ENCODE data around the gene FAM149A.

FAM149A gene

GRCh38 chr4:186205156-186205555, 100.7 kb downstream of the FAM149A start:
- DNase-seq: no peak

- peak; percentile 22 for DNase-seq
Measured at GRCh38 chr4:186216465-186217024, 112.0 kb downstream of the FAM149A start.

DNA sequence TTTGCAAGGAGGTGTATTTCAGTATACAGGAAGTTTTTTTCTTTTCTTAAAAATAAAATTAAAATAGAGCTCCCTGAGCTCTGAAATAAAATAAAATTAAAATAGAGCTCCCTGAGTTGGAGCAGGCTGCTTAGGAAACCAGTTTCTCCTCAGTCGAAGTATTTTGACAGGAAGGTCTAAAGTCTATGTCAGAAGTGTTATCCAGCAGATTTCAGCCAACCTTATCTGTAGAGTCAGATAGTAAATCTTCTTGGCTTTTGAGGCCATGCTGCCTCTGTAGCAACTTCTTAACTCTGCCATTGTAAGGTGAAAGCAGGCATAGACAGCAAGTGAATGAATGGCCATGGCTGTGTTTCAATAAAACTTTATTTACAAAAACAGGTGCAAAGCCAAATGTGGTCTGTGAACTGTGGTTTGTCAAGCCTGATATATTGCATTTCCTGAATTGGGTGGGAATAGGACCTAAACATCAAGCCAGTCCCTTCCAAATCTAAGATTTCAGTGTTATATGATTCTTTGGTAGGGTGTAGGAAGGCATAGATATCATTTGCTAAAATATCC, 113.3 kb downstream of the FAM149A start:
- no peak for DNase-seq

DNA sequence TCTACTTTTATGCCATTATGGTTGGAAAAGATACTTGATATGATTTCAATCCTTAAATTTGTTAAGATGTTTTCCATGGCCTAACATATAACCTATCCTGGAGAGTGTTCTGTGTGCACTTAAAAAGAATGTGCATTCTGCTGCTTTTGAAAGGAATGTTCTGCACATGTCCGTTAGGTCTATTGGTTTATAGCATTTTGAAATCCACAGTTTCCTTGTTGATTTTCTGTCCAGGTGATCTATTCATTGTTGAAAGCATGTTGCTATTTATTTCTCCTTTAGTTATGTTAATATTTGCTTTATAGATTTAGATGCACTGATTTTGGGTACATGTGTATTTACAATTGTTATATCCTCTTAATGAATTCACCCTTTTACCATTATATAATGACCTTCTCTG, 117.1 kb downstream of the FAM149A start:
- DNase-seq: no peak
